IPS DF 4.7 (cell line): ENCODE data around the gene NTRK1.
"Not testable (repeated sequence)": the region's sequence is repeated elsewhere in the genome, so short reads cannot be mapped to it uniquely, and the experiment has no call there.

Experiments used
- DNase-seq: peaks from one replicate; pipeline ENCODE4 v3.0.0-alpha.2; 2013; ENCODE audit warnings: low spot score; ENCODE audit errors: extremely low read depth

NTRK1 gene

DNA sequence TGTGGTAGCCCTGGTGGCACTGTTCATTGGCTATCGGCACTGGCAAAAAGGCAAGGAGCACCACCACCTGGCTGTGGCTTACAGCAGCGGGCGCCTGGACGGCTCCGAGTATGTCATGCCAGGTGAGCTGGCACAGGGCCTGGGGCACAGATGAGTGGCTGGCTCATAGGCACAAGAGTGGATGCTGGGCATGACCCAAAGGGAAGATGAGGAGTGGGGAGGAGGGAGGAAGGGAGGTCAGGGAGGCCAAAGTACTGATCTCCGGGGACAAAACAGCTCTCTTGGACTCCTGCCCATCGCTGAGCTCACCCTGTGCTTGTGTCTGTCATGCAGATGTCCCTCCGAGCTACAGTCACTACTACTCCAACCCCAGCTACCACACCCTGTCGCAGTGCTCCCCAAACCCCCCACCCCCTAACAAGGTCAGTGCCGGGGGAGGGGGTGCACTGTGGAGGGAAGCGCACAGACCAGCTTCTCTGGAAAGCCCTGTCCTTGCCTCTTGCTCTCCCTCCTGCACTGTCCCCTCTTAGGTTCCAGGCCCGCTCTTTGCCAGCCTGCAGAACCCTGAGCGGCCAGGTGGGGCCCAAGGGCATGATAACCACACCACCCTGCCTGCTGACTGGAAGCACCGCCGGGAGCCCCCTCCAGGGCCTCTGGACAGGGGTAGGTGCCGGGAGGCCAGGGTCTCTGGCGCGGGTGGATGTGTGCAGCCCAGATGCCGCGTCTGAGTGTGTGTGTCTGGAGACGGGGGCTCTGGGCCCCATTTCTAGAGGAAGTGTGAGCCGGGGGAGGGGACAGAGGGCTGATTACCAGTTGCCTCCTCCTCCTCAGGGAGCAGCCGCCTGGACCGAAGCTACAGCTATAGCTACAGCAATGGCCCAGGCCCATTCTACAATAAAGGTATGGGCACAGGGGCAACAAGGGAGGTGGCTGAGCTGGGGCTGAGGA lies 52.5 kb downstream of the NTRK1 start:
- DNase-seq = no peak

DNA sequence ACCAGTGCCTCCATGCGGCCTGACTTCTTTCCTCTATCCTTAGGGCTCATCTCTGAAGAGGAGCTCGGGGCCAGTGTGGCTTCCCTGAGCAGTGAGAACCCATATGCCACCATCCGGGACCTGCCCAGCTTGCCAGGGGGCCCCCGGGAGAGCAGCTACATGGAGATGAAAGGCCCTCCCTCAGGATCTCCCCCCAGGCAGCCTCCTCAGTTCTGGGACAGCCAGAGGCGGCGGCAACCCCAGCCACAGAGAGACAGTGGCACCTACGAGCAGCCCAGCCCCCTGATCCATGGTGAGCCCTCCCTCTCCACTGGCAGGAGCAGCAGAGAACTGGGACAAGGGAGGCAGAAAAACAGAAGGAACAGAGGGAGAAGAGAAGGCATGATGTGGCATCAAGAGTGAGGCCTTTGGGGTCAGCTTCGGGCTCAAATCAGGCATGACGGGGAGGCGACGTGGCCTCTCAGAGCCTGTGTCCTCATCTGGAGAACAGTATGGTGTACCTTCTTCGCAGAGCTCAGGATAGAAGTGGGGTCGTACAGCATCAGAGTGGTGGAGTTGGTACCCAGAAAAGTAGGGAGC lies 53.2 kb downstream of the NTRK1 start:
- no peak for DNase-seq

DNA sequence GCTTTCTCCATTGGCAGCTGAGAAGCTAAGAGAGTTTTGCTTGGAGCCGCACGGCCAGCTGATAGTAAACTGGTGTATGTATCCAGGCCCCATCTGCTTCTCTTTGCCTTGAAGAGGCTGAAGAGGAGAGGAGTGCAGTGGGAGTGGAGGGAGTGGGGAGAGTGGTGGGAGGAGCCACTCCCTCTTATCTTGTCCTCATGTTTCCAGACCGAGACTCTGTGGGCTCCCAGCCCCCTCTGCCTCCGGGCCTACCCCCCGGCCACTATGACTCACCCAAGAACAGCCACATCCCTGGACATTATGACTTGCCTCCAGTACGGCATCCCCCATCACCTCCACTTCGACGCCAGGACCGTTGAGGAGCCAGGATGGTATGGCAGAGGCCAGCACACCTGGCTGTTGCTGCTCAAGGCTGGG lies 53.8 kb downstream of the NTRK1 start:
- DNase-seq = no peak

DNA sequence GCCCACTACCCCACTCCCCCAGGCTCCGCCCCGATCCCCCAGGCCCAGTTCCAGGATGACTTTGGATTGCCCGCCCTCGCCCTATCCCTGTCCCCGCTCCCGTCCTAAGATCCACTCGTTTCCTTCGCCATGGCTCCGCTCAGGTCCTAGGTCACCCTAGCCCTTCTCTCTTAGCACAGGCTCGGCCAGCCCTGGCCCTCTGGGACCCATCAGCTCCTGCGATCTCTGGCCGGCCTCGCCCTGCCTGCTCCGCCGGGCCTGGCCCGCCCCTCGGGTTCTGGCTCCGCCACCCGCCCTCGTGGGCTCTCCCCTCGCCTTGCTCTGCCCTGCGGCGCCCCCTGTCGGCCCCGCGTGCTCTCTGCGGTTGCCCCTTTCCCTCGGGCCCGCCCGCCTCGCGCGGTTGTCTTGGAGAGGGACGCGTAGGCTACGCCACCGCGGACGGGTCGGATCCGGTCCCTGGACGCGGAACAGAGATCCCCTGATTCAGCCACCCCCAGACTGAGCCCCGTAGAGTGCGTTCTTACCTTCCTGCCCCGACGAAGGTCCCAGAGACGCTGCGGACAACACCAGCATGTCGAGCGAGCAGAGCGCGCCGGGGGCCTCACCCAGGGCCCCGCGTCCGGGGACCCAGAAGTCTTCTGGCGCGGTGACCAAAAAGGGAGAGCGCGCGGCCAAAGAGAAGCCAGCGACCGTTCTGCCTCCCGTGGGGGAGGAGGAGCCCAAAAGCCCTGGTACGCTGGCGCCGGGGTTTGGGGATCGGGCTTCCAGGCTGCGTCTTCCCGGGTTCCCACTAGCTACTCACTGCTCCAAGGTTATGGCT lies 59.8 kb downstream of the NTRK1 start, which contains the start of gene LRRC71:
Gene LRRC71, plus strand, starts transcription at position 400 of the 820 bp plus-strand sequence. Its CDS starts 172 bp downstream, at position 572.
- no peak for DNase-seq

DNA sequence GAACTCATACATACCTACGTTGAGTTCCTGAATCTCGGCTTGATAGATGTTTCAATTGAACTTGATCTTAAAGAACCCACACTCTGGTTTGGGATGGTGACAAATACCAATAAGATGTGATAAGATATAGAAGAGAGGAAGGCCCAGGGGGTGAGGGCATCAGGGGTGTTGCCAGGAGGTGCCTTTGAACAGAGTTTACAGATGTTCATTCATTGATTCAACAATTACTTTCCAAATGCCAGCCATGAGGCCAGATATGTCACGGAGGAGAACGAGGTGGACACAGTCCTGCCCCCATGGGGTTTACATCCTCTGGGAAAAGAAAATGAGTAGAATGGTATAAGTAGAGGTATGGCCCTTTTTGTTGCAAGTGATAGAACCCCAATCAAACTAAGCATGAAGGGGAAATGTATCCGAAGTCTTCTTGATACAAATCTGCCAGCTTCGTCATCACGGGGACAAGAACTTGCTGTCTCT lies 60.4 kb downstream of the NTRK1 start:
- no peak for DNase-seq

DNA sequence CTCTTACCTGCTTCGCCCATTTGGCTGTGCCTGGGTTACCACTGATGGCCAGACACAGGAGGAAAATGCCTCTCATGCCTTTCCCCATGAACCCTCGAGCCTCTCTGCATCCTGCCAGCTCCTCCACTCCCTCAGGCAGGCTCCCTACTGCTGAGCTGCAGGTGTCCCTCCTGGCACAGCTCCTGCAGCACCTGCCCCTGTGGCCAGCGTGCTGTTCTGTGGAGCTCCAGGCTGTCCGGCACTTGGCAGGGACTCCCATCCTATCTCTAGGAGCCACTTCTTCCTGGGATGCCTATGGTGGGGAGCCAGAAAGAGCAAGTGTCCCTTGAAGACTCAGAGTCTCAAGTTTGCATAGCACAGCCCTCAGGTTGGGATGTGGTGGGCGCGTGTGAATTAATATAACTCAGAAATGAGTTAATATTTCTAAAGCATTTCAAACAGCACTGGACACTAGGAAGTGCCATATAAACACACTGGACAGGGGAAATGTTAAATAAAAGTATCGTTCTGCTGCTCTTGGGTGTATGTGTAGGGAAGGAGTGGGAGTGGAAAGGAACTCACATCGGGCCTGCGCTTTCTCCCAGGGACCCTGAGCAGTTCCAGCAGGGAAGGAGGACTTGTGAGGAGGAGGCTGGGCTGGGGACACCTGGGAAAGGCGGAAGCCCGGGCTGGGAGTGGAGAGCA lies 62.5 kb downstream of the NTRK1 start:
- DNase-seq = no peak

DNA sequence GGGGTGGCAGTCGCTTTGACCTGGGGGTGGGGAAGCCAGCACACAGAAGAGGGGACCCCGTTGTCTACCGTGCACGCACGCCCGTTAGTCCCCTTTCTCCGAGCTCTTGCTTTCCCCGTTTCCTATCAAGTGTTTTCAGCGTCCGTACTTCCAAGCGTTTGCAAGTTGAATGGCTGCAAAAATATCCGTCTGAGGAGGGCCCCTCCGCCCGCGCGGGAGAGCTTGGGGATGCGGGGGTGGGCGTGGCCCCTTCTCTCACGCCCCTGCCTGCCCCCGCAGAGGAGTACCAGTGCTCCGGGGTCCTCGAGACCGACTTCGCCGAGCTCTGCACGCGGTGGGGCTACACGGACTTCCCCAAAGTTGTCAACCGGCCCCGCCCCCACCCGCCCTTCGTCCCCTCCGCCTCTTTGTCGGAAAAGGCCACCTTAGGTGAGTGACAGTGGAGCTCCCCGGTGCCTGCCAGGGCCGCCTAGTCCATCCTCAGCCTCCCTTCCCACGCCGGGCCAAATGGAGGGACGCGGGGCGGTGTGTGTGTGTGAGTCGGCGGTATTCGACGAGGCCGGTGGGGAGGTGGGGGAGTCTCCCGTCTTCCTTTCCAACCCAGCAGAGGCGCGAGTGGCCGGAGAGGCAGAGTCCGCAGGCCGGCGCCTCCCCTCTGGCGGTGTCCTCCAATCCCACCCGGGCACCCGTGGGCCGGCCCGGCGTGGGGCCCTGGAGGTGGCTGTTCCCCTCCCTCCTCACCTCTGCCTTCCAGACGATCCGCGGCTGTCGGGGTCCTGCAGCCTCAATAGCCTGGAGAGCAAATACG lies 63.2 kb downstream of the NTRK1 start:
- no peak for DNase-seq

DNA sequence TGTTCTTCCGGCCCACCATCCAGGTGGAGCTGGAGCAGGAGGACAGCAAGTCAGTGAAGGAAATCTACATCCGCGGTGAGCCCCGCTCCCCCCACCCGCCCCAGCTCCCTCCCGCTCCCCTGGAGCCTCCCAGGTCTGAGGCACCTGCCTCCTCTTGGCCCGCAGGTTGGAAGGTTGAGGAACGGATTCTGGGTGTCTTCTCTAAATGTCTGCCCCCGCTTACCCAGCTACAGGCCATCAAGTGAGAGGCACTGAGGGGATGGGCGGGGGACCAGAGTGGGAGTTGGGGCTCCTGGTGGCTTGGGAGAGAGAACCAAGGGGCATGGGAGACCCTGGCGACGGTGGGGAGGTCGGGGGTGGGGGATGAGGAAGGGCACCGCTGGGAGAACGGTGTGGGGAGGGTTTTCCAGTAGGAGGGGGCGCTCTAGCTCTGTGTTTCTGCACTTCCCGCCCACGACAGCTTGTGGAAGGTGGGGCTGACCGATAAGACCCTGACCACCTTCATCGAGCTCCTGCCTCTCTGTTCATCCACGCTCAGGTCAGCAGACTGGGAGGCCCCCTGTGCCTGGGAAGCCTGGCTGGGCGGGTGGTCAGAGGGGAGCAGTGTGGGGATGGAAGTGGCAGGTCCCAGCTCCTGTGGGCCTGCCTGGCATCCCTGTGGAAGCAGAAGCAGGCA lies 64.0 kb downstream of the NTRK1 start:
- no peak for DNase-seq

DNA sequence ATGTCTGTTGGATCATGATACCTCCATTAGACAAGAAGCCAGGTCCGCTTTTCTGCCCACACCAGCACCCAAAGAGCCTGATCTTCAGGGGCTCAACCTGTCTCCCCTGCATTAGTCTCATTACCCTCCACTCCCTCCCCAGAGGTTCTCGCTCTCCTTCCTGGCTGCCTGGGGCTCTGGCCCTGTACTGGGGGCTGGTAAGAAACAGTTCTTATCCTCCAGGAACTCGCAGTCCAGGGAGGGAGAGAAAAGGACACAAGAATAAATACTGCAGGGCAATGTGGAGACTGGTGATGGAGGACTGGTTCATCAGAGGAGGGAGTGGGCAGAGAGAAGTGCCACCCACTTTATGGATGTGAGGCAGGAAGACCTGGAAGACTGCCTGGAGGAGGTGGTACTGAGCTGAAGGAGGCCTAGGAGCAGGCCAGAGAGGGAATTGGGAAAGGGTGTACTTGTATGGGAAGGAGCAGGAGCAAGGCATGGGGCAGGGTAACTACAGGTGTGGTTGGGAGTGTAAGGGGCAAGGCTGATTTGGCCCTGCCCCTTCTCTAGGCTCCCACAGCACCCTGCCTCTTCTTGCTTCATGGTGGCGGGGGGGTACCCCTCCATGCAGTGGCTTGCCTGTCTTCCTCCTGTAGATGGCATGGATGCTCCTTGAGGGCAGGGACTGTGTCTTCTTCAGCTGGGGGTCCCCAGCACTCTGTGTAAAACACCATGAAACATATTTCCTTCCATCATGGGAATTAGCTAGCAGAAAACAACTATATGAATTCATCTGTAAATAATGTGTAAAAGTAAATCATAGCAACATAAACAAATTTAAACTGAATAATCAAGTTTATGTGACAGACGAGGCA lies 64.7 kb downstream of the NTRK1 start:
- no peak for DNase-seq

DNA sequence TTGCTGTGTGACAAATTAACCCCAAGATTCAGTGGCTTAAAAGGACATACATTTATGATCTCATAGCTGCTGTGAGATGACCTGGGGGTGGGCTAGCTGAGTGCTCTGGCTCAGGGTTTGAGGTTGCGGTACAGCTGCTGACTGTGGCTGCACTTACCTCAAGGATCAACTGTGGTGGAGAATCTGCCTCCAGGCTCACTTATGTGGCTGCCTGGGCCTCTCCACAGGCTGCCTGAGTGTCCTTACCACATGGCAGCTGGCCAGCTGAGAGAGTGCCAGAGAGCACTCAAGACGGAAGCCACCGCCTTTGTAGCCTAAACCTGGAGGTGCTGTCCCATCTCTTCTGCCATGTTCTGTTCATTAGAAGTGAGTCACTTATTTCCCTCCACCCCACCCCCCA lies 65.5 kb downstream of the NTRK1 start:
- no peak for DNase-seq

DNA sequence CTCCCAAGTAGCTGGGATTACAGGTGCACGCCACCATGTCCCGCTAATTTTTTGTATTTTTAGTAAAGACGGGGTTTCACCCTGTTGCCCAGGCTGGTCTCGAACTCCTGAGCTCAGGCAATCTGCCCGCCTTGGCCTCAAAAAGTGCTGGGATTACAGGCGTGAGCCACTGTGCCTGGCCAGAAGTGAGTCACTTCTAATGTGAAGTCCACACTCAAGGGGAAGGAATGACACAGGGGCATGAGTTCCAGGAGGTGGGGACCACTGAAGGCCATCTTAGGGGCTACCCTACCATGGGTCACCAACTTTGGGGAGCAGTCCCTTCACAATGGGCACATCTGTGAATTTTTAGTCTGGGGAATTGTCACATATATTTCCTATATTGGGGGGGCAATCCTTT lies 66.0 kb downstream of the NTRK1 start:
- not testable (repeated sequence) for DNase-seq

DNA sequence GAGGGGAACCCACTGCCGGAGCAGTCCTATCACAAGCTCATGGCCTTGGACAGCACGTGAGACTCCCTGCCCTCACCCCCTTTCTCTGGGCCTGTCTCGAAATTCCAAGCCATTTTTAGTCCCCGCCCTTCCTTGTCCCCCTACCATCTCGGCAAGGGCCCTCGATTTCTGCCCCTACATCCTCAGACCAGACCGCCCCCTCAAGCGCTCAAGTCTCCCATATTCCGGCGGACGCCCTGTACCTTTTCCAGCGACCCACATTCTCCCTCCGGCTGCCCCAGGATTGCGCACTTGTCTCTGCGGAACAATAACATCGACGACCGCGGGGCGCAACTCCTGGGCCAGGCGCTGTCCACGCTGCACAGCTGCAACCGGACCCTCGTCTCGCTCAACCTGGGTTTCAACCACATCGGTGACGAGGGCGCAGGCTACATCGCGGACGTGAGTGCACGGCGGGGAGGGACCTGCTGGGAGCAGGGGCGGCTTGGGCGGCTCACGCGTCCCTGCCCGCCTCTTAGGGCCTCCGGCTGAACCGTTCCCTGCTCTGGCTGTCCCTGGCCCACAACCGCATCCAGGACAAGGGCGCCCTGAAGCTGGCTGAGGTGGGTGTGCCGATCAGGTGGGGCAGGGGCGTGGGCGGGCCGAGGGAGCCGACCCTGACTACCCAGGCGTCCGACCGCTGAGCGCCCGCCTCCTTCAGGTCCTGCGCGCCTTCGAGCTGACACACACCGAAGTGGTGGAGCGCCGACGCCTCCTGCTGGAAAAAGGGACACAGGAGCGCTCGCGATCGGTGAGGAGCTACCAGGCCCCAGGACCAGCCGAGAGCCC lies 66.8 kb downstream of the NTRK1 start:
- DNase-seq = no peak

DNA sequence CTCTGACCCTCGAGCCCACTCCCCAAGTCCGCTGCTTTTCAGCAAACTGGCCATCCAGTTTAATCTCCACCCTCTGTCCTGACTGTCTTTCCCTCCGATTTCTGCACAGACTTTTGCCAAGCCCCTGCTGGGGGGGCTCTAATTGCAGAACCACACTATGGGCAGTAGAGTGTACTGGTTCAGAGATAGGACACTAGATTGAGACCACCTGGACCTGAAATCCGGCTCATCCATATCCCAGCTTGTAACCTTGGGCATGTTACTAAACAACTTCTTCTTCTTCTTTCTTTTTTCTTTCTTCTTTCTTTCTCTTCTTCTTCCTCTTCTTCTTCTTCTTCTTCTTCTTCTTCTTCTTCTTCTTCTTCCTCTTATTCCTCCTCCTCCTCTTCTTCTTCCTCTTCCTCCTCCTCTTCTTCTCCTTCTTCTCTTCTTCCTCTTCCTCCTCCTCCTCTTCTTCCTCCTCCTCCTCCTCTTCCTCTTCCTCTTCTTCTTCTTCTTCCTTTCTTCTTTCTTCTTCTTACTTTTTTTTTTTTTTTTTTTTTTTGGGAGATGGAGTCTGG lies 67.5 kb downstream of the NTRK1 start:
- no peak for DNase-seq

DNA sequence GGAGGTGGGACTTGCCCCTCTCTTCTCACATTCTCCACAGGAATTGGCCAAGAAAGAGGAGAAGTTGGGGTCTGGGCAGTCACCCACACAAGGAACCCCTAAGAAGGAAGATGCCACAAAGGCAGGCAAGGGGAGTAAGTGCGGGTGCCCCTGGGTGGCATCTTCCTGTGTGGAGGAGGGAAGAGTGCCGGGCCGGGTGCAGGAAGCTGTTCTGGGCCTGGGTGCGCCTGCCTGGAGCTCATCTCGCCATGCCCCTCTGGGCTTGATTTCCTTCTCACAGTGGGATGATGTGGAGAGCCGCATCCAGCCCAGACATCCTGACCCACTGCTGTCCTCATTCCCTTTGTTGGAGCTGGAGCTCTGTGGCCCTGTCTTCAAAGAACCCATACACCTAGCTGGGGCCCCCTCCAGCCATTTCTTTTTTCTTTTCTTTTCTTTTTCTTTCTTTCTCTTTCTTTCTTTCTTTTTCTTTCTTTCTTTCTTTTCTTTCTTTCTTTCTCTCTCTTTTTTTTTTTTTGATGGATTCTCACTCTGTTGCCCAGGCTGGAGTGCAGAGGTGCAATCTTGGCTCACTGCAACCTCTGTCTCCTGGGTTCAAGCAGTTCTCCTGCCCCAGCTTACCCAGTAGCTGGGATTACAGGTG lies 69.1 kb downstream of the NTRK1 start:
- no peak for DNase-seq

DNA sequence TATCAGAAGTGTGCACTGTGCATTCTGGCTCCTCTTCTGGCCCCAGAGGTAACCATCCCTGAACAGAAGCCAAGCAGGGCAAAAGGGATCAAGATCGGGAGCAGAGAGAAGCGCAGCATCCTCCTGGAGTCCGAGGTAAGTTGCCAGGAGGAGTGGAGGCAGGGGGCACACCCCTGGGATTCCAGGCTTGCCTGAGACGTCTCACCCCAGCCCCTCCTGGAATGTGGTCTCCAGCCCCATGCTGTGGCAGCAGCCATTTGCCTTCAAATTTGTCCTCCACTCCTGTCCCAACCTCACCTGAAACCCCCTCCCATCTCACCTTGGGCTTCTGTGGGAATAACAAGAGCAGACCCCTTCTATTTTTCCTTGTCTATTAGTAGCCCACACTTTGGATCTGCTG lies 69.8 kb downstream of the NTRK1 start:
- DNase-seq = no peak
